HG03097 (cell line): ENCODE data around the gene METTL15.
"Not testable (repeated sequence)": the region's sequence is repeated elsewhere in the genome, so short reads cannot be mapped to it uniquely, and the experiment has no call there.

ENCODE experiments used
- ATAC-seq: cut with Tn5 transposase; IDR thresholded peaks from one replicate; pipeline ENCODE4 v1.9.1; 2021; ENCODE audit not compliant: unreplicated experiment, low FRiP score

The METTL15 gene

DNA sequence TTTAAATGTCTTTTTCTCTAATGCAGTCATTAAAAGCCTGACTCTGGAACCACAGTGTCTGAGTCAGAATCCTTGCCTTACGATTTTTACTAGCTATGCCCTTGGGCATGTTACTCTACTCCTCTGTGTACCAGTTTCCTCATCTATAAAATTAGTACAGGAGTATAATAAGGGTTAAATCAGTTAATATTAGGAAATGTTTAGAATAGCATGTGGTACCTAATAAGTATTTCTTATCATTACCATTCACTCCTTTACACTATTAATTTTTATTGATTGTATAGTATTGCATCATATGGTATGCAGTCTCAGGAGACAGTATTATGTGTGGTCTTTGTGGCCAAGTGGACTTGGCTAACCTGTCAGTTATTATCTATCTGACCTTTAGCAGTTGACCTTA, 68.2 kb downstream of the METTL15 start:
- no peak for ATAC-seq

- ATAC-seq, result no peak
Observed at GRCh38 chr11:28195449-28195848, 87.3 kb downstream of the METTL15 start.

DNA sequence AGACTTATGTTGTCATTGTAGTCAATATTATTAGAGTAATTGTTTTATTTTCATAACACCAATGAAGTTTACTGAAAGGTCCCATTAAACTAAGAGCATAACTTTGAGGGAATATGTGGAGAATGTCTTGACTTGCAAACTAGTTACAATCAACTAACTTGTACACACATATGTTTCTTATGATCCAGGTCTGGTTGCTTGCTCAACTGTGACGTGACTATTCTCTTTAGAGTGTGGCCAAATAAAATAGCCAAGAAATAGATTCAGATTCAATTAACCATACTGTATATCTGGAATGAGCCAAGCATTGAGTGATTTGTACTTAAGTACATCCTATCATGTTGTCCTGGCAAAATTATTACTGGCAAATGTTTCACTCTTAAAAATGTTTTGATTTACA, 101.7 kb downstream of the METTL15 start:
- no peak for ATAC-seq

- not testable (repeated sequence) for ATAC-seq
Observed at GRCh38 chr11:28222063-28222462, 113.9 kb downstream of the METTL15 start.

DNA sequence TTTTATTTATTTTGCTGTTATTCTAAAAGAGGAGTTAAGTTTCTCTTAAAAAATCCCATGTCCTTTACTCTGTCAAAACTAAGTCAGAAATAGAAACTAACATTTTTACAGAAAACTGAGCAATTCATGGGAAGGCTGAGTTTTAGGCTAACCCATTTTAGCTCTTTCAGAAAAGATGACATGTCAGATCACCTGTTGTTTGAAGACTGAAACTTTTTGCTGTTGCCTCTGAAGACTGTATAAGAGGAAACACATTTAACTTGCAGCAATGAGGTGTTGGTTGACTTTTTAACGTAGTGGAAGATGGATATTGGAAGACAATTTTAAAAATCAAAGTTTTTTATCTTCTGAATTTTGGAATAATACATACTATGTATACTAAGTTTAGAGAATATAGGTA, 115.4 kb downstream of the METTL15 start:
- ATAC-seq, result no peak

DNA sequence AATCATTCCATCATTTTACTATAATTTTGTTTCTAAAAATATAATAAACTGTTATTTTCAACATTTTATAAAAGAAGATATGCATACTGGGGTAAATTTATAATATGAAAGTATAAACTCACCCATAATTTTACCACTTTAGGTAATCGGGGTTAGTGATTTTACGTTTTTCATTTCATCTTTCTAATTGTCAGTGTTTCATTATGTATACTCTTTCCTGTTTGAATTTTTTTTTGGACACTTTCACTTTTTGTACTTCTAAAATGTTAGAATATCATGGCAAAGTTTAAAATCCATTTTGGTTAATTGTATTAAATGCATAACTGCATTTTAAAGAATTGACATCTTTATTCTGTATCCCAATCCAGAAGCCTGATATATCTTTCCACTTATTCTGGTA, 115.8 kb downstream of the METTL15 start:
- ATAC-seq, result no peak

DNA sequence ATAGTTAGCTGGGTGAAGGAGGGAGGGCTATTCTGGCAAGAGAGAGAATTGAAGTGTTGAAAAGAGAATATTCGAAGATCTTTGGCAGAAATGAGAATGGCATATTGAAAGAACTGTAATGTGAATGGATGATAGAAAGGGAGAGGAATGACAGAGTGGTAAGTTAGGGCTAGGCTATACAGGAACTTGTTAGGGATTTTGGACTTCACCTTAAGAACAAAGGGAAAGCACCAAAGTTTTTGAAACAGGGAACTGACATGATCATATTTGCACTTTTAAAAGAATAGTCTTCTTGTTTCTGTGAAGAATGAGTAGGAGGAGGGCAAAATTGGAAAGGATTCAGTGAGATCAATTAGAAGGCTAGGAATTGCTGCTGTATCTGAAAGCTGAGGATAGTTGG, 119.3 kb downstream of the METTL15 start:
- ATAC-seq, result no peak

DNA sequence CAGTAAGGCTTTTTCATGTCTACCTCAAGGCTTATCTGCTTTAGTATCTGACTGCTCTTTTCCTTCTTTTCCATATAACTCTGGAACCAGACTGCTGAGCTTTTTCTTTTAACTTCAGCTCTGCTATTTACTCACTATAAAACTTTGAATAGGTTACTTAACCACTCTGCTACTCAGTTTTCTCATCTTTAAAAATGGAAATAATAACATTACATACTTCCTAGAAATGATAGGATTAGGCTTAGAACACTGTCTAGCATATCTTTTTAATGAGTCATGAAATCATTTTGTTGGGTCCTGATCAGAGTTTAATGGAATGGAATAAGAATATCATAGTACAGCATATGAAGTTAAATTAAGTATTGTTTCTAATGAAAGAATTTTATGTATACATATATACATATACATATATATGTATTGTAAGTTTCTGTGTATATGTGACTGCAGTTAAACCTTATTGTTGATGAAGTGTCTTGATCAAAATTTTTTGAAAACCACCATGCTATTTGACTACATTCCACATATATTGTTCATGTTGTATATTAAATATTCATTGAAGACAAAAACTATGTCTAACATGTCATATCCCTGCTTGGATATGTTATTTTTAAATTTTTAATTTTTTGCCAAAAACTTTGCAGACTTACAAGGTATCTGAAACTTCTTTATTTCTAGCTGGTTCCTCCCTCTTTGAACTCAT, 120.2 kb downstream of the METTL15 start:
- ATAC-seq, result no peak

GRCh38 chr11:28231475-28231874, 123.3 kb downstream of the METTL15 start:
- ATAC-seq, result no peak

GRCh38 chr11:28232649-28233048, 124.5 kb downstream of the METTL15 start:
- no peak for ATAC-seq

GRCh38 chr11:28241760-28242159, 133.6 kb downstream of the METTL15 start:
- ATAC-seq, result no peak

DNA sequence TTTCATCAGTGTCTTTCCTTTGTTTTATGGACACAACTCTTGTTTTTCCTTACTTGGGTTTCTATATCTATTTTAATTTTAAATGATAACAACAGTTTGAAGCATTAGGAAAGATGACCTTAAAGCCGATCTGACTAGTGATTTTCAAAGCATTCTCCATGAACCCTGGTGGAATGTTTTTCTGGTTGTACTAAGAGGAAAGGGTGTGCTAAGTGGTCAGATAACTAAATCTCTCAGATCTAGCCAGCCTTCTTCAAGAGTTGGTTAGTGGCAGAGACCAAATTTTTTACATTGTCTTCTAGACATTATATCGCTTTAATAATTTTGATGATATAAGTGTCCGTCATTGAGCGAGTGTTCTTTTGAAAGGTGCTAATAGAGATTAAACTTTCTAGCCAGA, 134.4 kb downstream of the METTL15 start:
- no peak for ATAC-seq

DNA sequence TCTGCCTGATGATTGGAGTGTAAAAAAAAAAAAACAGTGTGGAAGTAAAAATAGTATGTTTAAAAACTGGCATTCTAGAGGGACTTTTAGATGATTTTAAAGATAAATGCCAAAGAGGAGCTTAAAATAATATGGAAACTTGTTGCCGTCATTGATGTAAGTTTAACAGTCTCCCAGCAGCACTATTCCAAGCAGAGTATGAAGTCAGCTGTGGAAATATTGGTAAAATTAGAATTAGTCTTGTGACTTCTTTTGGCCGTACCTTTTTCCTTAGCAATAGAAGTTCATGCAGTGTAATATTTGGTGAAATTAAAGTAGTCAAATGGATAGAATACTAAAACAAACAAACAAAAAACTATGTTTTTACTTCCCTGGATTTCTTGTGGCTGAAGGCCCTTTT, 134.9 kb downstream of the METTL15 start:
- no peak for ATAC-seq

DNA sequence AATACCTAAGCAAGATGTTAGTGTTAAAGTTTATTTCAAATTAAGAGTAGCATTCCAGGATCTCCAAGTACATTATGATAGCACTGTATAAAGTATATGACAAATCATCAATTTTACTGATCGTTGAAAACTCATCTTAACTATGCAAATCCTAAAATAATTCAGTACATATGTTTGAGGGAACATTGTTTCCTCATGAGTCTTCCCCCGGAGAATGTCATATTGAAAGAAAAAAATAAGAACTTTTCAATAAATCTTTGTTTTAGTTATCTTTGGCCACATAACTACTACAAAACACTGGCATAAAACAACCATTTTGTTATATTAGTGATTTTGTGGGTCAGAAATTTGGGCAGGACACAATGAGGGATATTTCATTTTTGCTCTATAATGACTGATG, 135.4 kb downstream of the METTL15 start:
- no peak for ATAC-seq

GRCh38 chr11:28245131-28245530, 136.9 kb downstream of the METTL15 start:
- ATAC-seq, result no peak

GRCh38 chr11:28250192-28250591, 142.0 kb downstream of the METTL15 start:
- ATAC-seq, result no peak

DNA sequence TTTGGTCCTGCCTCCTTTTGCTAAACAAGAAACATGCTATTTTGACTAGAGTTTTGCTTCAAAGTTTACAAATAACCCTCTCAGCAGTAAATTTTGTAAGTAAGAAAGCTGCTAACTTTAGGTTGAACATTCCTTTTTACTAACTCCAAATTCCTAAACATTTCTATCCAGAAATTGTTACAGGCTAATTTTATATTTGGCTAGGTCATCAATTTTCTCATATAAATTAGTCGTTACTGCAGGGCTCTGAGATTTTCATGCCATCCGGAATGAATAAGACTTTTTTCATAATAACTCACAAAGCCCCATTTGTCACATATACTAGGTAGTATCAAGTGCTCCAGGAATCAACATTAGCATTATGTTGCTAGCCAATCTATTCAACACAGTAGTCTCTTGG, 143.1 kb downstream of the METTL15 start:
- ATAC-seq, result no peak

GRCh38 chr11:28257761-28258160, 149.6 kb downstream of the METTL15 start:
- ATAC-seq, result no peak

DNA sequence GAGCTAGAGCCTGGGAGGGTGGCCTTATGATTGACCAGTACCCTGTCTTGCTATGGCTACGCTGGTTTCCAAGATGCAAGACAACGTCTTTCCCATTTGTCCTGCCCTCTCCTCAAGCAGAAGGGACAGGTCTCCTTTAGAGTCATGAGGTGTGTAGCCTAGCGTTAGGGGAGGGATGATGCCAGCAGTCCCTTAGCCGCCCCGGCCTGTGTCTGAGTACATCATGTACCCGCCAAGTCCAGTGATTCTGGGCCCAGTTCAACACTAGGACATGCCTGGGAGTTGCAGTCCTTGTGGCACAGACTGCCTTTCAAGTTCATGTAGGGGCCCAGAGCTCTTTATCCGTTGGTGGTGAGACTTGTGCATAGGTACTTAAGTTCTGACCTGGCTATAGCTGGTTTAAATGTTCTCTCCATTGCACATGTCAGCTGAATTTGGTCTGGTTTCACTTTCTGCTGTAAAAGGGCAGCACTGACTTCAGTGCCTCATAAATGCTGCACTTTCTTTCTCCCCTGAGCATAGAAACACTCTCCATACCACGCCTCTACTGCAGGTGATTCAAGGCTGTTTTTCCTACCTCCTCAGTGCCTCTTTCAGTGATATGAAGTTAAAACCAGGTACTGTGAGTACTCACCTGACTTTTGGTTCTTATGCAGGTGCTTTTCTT, 151.1 kb downstream of the METTL15 start:
- no peak for ATAC-seq

- no peak for ATAC-seq
Observed at GRCh38 chr11:28268925-28269324, 160.7 kb downstream of the METTL15 start.

- ATAC-seq, result no peak
Observed at GRCh38 chr11:28269586-28269985, 161.4 kb downstream of the METTL15 start.

DNA sequence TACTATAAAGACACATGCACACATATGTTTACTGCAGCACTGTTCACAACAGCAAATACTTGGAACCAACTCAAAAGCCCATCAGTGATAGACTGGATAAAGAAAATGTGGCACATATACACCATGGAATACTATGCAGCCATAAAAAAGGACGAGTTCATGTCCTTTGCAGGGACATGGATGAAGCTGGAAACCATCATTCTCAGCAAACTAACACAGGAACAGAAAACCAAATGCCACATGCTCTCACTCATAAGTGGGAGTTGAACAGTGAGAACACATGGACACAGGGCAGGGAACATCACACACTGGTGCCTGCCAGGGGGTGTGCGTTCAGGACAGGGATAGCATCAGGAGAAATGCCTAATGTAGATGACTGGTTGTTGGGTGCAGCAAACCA, 164.1 kb downstream of the METTL15 start:
- ATAC-seq, result not testable (repeated sequence)
